OCI-LY7 (cell line): ENCODE measurements around the gene TPRA1. TPM values are rescaled to one million over a fixed set of nuclear protein-coding genes. Genes with fewer than 3 reads are reported as not detected.

Experiments used
- BruUV-seq: library from RNA; stranded (reverse); fragments of 400-500 nt; replicated peaks from 2 replicates; lab custom pipeline; 2021; lab: Mats Ljungman, UMichigan
- CTCF ChIA-PET: fragments of 300-600 bp; sonication (Branson Sonifier 250); formaldehyde crosslinking; loops from one replicate; lab custom pipeline; 2022; ENCODE audit warnings: antibody characterized with exemption; ENCODE audit not compliant: unreplicated experiment; lab: Charles Lee
- POLR2A ChIA-PET: fragments of 300-600 bp; sonication (Branson Sonifier 250); formaldehyde crosslinking; loops from one replicate; lab custom pipeline; 2022; ENCODE audit warnings: antibody characterized with exemption; lab: Charles Lee
- DNase-seq: peaks from one replicate; pipeline ENCODE4 v3.0.0-alpha.2; 2015; ENCODE audit warnings: low spot score
- H2AFZ ChIP-seq: fragments of 200-600 bp; sonication (generic), shearing (Covaris generic); 2 replicates; pipeline ENCODE4 v1.6.1; 2014; ENCODE audit warnings: mild to moderate bottlenecking, antibody characterized with exemption, low read length, moderate library complexity
- H3K27ac ChIP-seq: fragments of 200-600 bp; sonication (generic); 2 replicates; pipeline ENCODE4 v1.5.1; 2014; ENCODE audit warnings: mixed run types, low read depth, mild to moderate bottlenecking, moderate library complexity, low read length, inconsistent platforms; ENCODE audit not compliant: poor library complexity, severe bottlenecking
- H3K36me3 ChIP-seq: fragments of 200-600 bp; sonication (generic); 2 replicates; pipeline ENCODE4 v1.6.1; 2014; ENCODE audit warnings: mild to moderate bottlenecking, antibody characterized with exemption, low read length, moderate library complexity, mixed read lengths; ENCODE audit not compliant: insufficient read depth
- H3K4me1 ChIP-seq: fragments of 200-600 bp; sonication (generic); 2 replicates; pipeline ENCODE4 v1.5.1; 2014; ENCODE audit warnings: mild to moderate bottlenecking, low read length; ENCODE audit not compliant: insufficient read depth, poor library complexity, severe bottlenecking
- H3K4me2 ChIP-seq: fragments of 200-600 bp; sonication (generic); 2 replicates; pipeline ENCODE4 v1.6.1; 2014; ENCODE audit warnings: mild to moderate bottlenecking, low read length
- H3K4me3 ChIP-seq: fragments of 200-600 bp; sonication (generic); 2 replicates; pipeline ENCODE4 v1.5.1; 2014; ENCODE audit warnings: mild to moderate bottlenecking, low read depth, low read length; ENCODE audit not compliant: poor library complexity, severe bottlenecking
- H3K79me2 ChIP-seq: fragments of 200-600 bp; sonication (generic); 2 replicates; pipeline ENCODE4 v1.6.1; 2016; ENCODE audit warnings: low read depth, mild to moderate bottlenecking, low read length, moderate library complexity, mixed read lengths; ENCODE audit not compliant: insufficient read depth
- H3K9me2 ChIP-seq: fragments of 200-600 bp; sonication (generic); 2 replicates; pipeline ENCODE4 v1.6.1; 2016; ENCODE audit warnings: mild to moderate bottlenecking, low read length, mixed read lengths; ENCODE audit not compliant: insufficient read depth
- H3K9me3 ChIP-seq: fragments of 200-600 bp; sonication (generic); 2 replicates; pipeline ENCODE4 v1.6.1; 2014; ENCODE audit warnings: mild to moderate bottlenecking, mixed run types, low read length, mixed read lengths
- H4K20me1 ChIP-seq: fragments of 200-600 bp; sonication (generic); 2 replicates; pipeline ENCODE4 v1.6.1; 2014; ENCODE audit warnings: mild to moderate bottlenecking, antibody characterized with exemption, low read length, moderate library complexity, mixed read lengths; ENCODE audit not compliant: insufficient read depth
- CTCF ChIP-seq: fragments of 200-600 bp; sonication (generic); conservative IDR thresholded peaks from 2 replicates; pipeline ENCODE4 v1.5.1; 2014; ENCODE audit warnings: mild to moderate bottlenecking, antibody characterized with exemption, low read length, moderate library complexity, mixed read lengths
- EZH2phosphoT487 ChIP-seq: fragments of 200-600 bp; sonication (generic); IDR thresholded peaks from 2 replicates; pipeline ENCODE4 v1.6.1; 2018; ENCODE audit warnings: low read depth, borderline replicate concordance, mild to moderate bottlenecking, mixed run types, antibody characterized with exemption, low read length, moderate library complexity, mixed read lengths
- intact Hi-C: fragments of 100-400 bp; cut with micrococcal nuclease; formaldehyde crosslinking; loops from one replicate; pipeline ENCODE4 v1.10.0; 2022; ENCODE audit not compliant: unreplicated experiment
- total RNA-seq, 2 experiments: library from RNA; depleted of rRNA in 1 of 2; stranded (reverse); fragments of >200 nt in 1 of 2; shearing (Covaris generic) in 1 of 2; gene quantifications; 2 replicates each; pipeline ENCODE4 v1.2.3, GENCODE V29; 2014 to 2022

TPRA1 gene
- total RNA-seq, 2 experiments from 2014 or later: 32.3 to 51.4 TPM

GRCh38 chr3:127620637-127621375, 30.3 kb upstream of the TPRA1 start:
- POLR2A ChIA-PET: no interaction called here

GRCh38 chr3:127618891-127619290, 28.4 kb upstream of the TPRA1 start:
- CTCF ChIA-PET: no interaction called here
- Histone ChIP-seq H3K79me2 (peaks cover 6% of the 10 kb centered on the region; the same call in 1 of the 2 replicates), H2AFZ (no peak overlapping the region), H3K36me3 (peaks cover 91% of the 10 kb centered on the region), H3K4me3 (no peak overlapping the region), H3K4me2 (no peak overlapping the region), H3K4me1 (no peaks in the 10 kb centered on the region), H3K9me2 (no peaks in the 10 kb centered on the region), H4K20me1 (no peaks in the 10 kb centered on the region), H3K9me3 (no peaks in the 10 kb centered on the region), H3K27ac (no peak overlapping the region)
- BruUV-seq: no TSS peak
- DNase-seq: no peak
- TF ChIP-seq CTCF: no peak
- TF ChIP-seq EZH2phosphoT487: no peak
- POLR2A ChIA-PET: no interaction called here
- intact Hi-C loops: no loop called here

More at GRCh38 chr3:127620637-127621375, 30.3 kb upstream of the TPRA1 start:
- no peak overlapping the region for H3K4me3 ChIP-seq
- DNase-seq: no peak
- BruUV-seq: no TSS peak
- CTCF ChIA-PET: no interaction called here
- intact Hi-C loops: no loop called here
- H4K20me1 ChIP-seq: no peaks in the 10 kb centered on the region
- TF ChIP-seq CTCF: no peak
- H3K9me3 ChIP-seq: no peaks in the 10 kb centered on the region
- no peak overlapping the region for H3K27ac ChIP-seq
- H3K36me3 ChIP-seq: peaks cover 72% of the 10 kb centered on the region
- no peak overlapping the region for H3K4me2 ChIP-seq
- H2AFZ ChIP-seq: no peak overlapping the region
- no peaks in the 10 kb centered on the region for H3K4me1 ChIP-seq
- no peaks in the 10 kb centered on the region for H3K79me2 ChIP-seq
- H3K9me2 ChIP-seq: no peaks in the 10 kb centered on the region

- Histone ChIP-seq H2AFZ (no peak overlapping the region), H3K36me3 (peaks cover 95% of the 10 kb centered on the region), H4K20me1 (peaks cover 6% of the 10 kb centered on the region; the same call in 1 of the 2 replicates), H3K4me3 (no peak overlapping the region), H3K4me2 (no peak overlapping the region), H3K79me2 (peaks cover 6% of the 10 kb centered on the region; the same call in 1 of the 2 replicates), H3K27ac (no peak overlapping the region), H3K9me3 (no peaks in the 10 kb centered on the region), H3K4me1 (no peaks in the 10 kb centered on the region), H3K9me2 (no peaks in the 10 kb centered on the region)
- CTCF ChIA-PET: no interaction called here
- POLR2A ChIA-PET: no interaction called here
- no peak for TF ChIP-seq CTCF
- TF ChIP-seq EZH2phosphoT487: no peak
- DNase-seq: no peak
- intact Hi-C loops: no loop called here
- BruUV-seq: no TSS peak
Observed at GRCh38 chr3:127616836-127617605, 26.5 kb upstream of the TPRA1 start.
